Heart right ventricle (tissue), 16 donors: ENCODE measurements around the gene COX4I2. TPM values are rescaled to one million over a fixed set of nuclear protein-coding genes. Genes with fewer than 3 reads are reported as not detected.
"Not testable (repeated sequence)": the region's sequence is repeated elsewhere in the genome, so short reads cannot be mapped to it uniquely, and the experiment has no call there.

Experiments used
- ATAC-seq, 8 donors: fragments of 200-7000 bp; cut with Tn5 transposase; one replicate each; pipeline ENCODE4 v1.9.1; 2020; ENCODE audit warnings: mild to moderate bottlenecking in 8 of 8, moderate library complexity in 8 of 8, moderate number of reproducible peaks in 1 of 8
- DNase-seq, 2 donors: peaks; one replicate each; pipeline ENCODE4 v3.0.0-alpha.2; 2020
- H3K27ac ChIP-seq, 10 donors: fragments of 200-600 bp; sonication (generic) in 2 of 10; one replicate each; pipeline versions ENCODE4 v1.5.0 to v1.8.0; 2020 to 2022; ENCODE audit warnings: mild to moderate bottlenecking in 3 of 10
- H3K27me3 ChIP-seq, 7 donors: fragments of 200-600 bp; one replicate each; pipeline ENCODE4 v1.8.0; 2021 to 2022; ENCODE audit warnings: mild to moderate bottlenecking in 2 of 7
- H3K36me3 ChIP-seq, 9 donors: fragments of 200-600 bp; sonication (generic) in 1 of 9; one replicate each; pipeline versions ENCODE4 v1.5.0 to v1.8.0; 2020 to 2022; ENCODE audit warnings: mild to moderate bottlenecking in 2 of 9
- H3K4me1 ChIP-seq, 9 donors: fragments of 200-600 bp; sonication (generic) in 1 of 9; one replicate each; pipeline versions ENCODE4 v1.5.0 to v1.8.0; 2020 to 2022; ENCODE audit warnings: mild to moderate bottlenecking in 4 of 9
- H3K4me3 ChIP-seq, 10 donors: fragments of 200-600 bp; sonication (generic) in 2 of 10; one replicate each; pipeline versions ENCODE4 v1.5.0 to v1.8.0; 2020 to 2022; ENCODE audit warnings: mild to moderate bottlenecking in 7 of 10, moderate library complexity in 2 of 10
- H3K9me3 ChIP-seq, 11 donors: fragments of 200-600 bp in 10 of 11; sonication (generic) in 2 of 11; one replicate each; pipeline versions ENCODE4 v1.5.0 to v1.8.0; 2013 to 2022; ENCODE audit warnings: mild to moderate bottlenecking in 2 of 11, control low read depth in 1 of 11, moderate library complexity in 1 of 11
- WGBS, 2 donors: extraction: QIAGEN DNeasy Blood & Tissue Kit; methylation state at CpG; one replicate each; pipeline ENCODE4 v1.1.7; 2013; ENCODE audit warnings: inconsistent platforms in 1 of 2; 5-methylcytosine and 5-hydroxymethylcytosine counted together
- intact Hi-C, 10 donors: fragments of 100-400 bp; cut with DNase I; formaldehyde crosslinking; loops; one replicate each; pipeline versions ENCODE4 v1.11.1 to v1.14.2; 2022
- polyA plus RNA-seq, 2 donors: library from polyadenylated mRNA; stranded (reverse); fragments of 200-250 nt; gene quantifications; one replicate each; pipeline ENCODE4 v1.2.3, GENCODE V29; 2013
- total RNA-seq, 10 donors: library from RNA; stranded (reverse); fragmentation: NEBNext Ultra II Directional in 3 of 10; extraction: Animal tissue kit (Norgen Biotek cat#: 25700) in 3 of 10; gene quantifications; one replicate each; pipeline versions ENCODE4 v1.2.1 to v1.2.4, GENCODE V29; 2021 to 2023
- TF ChIP-seq, protein P1 (sequence below), 9 donors: fragments of 200-600 bp; sonication (generic) in 2 of 9; IDR thresholded peaks; one replicate each; pipeline versions ENCODE4 v1.5.0 to v1.8.0; 2021 to 2022; ENCODE audit warnings: antibody characterized with exemption in 9 of 9, mild to moderate bottlenecking in 5 of 9, moderate library complexity in 1 of 9
- donor health status: Arrhythmogenic right ventricular cardiomyopathy.
- donor health status: ischemic (EF 13 %, LVEDD 7.1; RV severe dilation, severe dysfunction).
- donor health status: healthy with polysubstance abuse.
- donor health status: DM: no; HTN: yes; CAD: no.
- donor health status: DM: no; HTN: no; CAD: no.
- donor health status: ischemic (EF 25% LVEDD 6.9; RV normal size, moderate dysfunction).
- donor health status: ischemic (EF 25% LVEDD 5.7; RV mildly dilated, moderate dysfunction).
- donor health status: healthy.
- donor health status: DM: yes; HTN: yes; CAD: no.
- donor health status: Ischemic cardiomyopathy.
- donor health status: ischemic (EF 35%, LVEDD 5.7; RV mildly dilated, moderate dysfunction).
- donor health status: nonischemic (EF 11% LVEDD 7.7; RV severe dilation, severe dysfunction).
- donor health status: DM: yes; HTN: yes; CAD: no.
- donor health status: PGD.
- donor health status: ischemic (EF 29% LVEDD 5.4; RV normal size, mild dysfunction).
- donor health status: nonischemic (EF 23%, LVEDD 6.1; RV moderate dilation, normal function).

The COX4I2 gene
- total and polyA plus RNA-seq, 12 donors: 3.8 to 103 (median 8.2) TPM

GRCh38 chr20:31608251-31608945, 29.3 kb upstream of the COX4I2 start:
- TF ChIP-seq, protein P1, sequence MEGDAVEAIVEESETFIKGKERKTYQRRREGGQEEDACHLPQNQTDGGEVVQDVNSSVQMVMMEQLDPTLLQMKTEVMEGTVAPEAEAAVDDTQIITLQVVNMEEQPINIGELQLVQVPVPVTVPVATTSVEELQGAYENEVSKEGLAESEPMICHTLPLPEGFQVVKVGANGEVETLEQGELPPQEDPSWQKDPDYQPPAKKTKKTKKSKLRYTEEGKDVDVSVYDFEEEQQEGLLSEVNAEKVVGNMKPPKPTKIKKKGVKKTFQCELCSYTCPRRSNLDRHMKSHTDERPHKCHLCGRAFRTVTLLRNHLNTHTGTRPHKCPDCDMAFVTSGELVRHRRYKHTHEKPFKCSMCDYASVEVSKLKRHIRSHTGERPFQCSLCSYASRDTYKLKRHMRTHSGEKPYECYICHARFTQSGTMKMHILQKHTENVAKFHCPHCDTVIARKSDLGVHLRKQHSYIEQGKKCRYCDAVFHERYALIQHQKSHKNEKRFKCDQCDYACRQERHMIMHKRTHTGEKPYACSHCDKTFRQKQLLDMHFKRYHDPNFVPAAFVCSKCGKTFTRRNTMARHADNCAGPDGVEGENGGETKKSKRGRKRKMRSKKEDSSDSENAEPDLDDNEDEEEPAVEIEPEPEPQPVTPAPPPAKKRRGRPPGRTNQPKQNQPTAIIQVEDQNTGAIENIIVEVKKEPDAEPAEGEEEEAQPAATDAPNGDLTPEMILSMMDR (IDR thresholded peaks at IDR 0.05): no peak
- Histone ChIP-seq H3K27me3 (peaks cover 0 to 37% (median 0%) of the 10 kb centered on the region in 7 donors), H3K36me3 (peaks cover 0 to 14% (median 0%) of the 10 kb centered on the region in 9 donors), H3K9me3 (no peaks in the 10 kb centered on the region), H3K27ac (peak overlapping the region; percentile 86 to 99 (median 95)), H3K4me1 (peaks cover 8 to 84% (median 39%) of the 10 kb centered on the region in 9 donors), H3K4me3 (peak overlapping the region in 9 of 10 donors; percentile 32 to 89 (median 82))
- intact Hi-C loops: loop anchor here in 4 of 10 donors (1.0 to 2.0 kb wide), 6 partner anchors 14 to 40 kb away; no protein-coding TSS in a partner anchor
- DNase-seq (peak; percentile 80 to 91), ATAC-seq (peak; percentile 16 to 54 (median 26))
- WGBS, 2 donors: 16 to 23% methylated on average over 44 to 45 of the region's 45 CpGs

DNA sequence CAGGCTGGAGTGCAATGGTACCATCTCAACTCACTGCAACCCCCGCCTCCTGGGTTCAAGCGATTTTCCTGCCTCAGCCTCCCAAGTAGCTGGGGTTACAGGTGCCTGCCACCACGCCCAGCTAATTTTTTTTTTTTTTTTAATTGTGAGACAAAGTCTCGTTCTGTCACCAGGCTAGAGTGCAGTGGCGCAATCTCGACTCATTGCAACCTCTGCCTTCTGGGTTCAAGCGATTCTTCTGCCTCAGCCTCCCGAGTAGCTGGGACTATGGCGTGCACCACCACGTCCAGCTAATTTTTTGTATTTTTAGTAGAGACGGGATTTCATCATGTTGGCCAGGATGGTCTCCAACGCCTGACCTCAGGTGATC, 25.5 kb upstream of the COX4I2 start:
- WGBS, 2 donors: 88 to 95% methylated on average over 12 of the region's 12 CpGs
- Histone ChIP-seq H3K4me1 (peaks cover 8 to 53% (median 31%) of the 10 kb centered on the region in 9 donors), H3K27me3 (peaks cover 0 to 15% (median 0%) of the 10 kb centered on the region in 7 donors), H3K27ac (peak overlapping the region in 8 of 10 donors; percentile 4 to 99 (median 48))
- not testable (repeated sequence) for DNase-seq, H3K9me3 ChIP-seq, H3K4me3 ChIP-seq, ATAC-seq, H3K36me3 ChIP-seq
- intact Hi-C loops: loop anchor here in 8 of 10 donors (2.0 to 5.0 kb wide), 4 partner anchors 43 to 51 kb away; no protein-coding TSS in a partner anchor

- Histone ChIP-seq H3K4me1 (peaks cover 0 to 31% (median 14%) of the 10 kb centered on the region in 9 donors), H3K36me3 (no peaks in the 10 kb centered on the region), H3K27me3 (no peaks in the 10 kb centered on the region), H3K4me3 (no peak overlapping the region), H3K9me3 (no peaks in the 10 kb centered on the region), H3K27ac (no peak overlapping the region)
- DNase-seq: no peak
- WGBS, 2 donors: 93 to 94% methylated on average over 8 of the region's 8 CpGs
- intact Hi-C loops: no loop called here
- TF ChIP-seq, protein P1 (IDR thresholded peaks at IDR 0.05): no peak
- ATAC-seq: no peak
Measured at GRCh38 chr20:31615416-31615815, 22.3 kb upstream of the COX4I2 start.

DNA sequence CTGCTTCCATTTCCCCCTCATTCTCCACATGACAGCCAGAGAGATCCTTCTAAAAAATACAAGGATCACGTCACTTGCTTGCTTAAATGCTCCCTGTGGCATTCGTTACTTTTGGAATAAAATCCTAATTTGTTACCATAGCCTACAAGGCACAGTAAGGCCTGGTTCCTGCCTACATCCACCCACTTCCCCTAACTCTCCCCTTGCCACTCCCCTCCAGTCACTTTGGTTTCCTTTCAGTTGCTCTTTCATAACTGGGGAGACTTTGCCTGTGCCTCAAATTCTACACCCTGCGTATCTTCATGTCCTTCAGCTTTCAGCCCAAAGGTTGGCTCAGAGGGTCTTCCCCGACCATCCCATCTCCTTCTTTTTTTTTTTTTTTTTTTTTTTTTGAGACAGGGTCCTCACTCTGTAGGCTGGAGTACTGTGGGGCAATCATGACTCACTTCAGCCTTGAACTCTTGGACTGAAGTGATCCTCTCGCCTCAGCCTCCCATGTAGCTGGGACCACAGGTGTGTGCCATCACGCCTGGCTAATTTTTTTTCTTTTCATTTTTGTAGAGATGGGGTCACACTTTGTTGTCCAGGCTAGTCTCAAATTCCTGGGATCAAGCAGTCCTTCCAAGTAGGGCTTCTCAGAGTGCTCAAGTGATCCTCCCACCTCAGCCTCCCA, 20.1 kb upstream of the COX4I2 start:
- DNase-seq: no peak
- Histone ChIP-seq H3K36me3 (no peaks in the 10 kb centered on the region), H3K4me1 (peaks cover 0 to 20% (median 10%) of the 10 kb centered on the region in 9 donors), H3K4me3 (no peak overlapping the region), H3K27ac (peak overlapping the region in 1 of 10 donors; percentile 0), H3K27me3 (no peaks in the 10 kb centered on the region), H3K9me3 (no peaks in the 10 kb centered on the region)
- intact Hi-C loops: no loop called here
- TF ChIP-seq, protein P1 (IDR thresholded peaks at IDR 0.05): no peak
- ATAC-seq: no peak
- 77 to 90% methylated on average over 6 of the region's 6 CpGs for WGBS, 2 donors
